ENCODE data around the gene SLC25A34. TPM values are rescaled to one million over a fixed set of nuclear protein-coding genes. Genes with fewer than 3 reads are reported as not detected.

Gene SLC25A34
- polyA plus RNA-seq, 1 of the 3 experiments (the other 2 are of a cell fraction) = 1.4 TPM

DNA sequence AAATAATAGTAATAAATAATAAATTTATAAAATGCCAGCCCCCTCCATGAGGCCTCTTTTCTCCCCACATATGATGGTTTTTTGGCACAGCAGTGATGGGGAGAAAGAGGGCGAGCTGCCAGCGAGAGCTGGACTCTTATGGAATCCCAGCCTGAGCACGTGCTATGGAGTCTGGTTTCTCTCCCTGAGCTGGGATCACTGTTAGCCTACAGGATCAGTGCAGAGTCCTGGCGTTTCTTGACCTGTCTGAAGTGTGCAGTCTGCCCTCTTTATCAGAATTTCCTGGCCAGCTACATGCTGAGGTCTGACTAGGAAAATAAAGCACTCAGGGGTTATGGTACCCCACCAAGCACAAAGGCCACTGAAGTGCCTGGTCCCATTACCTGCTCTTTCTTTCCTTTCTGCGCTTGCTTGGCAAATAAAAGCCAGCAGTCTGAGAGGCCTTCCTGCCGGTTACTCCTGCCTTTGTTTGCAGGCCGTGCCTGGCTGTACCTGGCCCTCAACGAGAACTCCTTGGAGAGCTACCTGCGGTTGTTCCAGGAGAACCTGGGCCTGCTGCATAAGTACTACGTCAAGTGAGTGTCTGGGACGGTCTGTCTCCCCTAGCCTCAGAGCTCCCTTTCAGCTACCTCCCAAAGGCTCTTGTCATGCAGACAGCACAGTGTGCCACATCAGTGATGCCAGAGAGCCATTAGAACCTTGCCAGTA is 18.5 kb upstream of the SLC25A34 start:
- Histone ChIP-seq H3K9me2 (no peaks in the 10 kb centered on the region), H2AFZ (ENCODE audit: low read depth) (no peak overlapping the region), H3K36me3 (replicated peaks in 1 of 2; ENCODE audit: control insufficient read depth in 1 of 2, insufficient read depth in 2 of 2, low read length in 1 of 2) (peaks cover 4 to 43% of the 10 kb centered on the region in 2 experiments), H3K79me2 (ENCODE audit: insufficient read depth) (peaks cover 25% of the 10 kb centered on the region; the same call in 1 of the 2 replicates), H3K9ac (no peak overlapping the region), H3K9me3 (no peaks in the 10 kb centered on the region), H3K4me3 (ENCODE audit: low read depth in 2 of 2, low read length in 1 of 2) (no peak overlapping the region), H3K4me2 (no peak overlapping the region), H3F3A (replicated peaks; ENCODE audit: insufficient read depth) (no peaks in the 10 kb centered on the region), H3K27me3 (ENCODE audit: insufficient read depth) (no peaks in the 10 kb centered on the region), H3K4me1 (ENCODE audit: control insufficient read depth in 1 of 2, insufficient read depth in 2 of 2, low read depth in 1 of 2, low read length in 1 of 2) (no peaks in the 10 kb centered on the region), H3K27ac (ENCODE audit: low read depth in 2 of 2, low read length in 1 of 2) (no peak overlapping the region), H4K20me1 (ENCODE audit: insufficient read depth) (peaks cover 9% of the 10 kb centered on the region; the same call in 1 of the 2 replicates)
- TF ChIP-seq RCOR1 (IDR thresholded peaks at IDR 0.05; ENCODE audit: low read length) (no peak), NRF1 (IDR thresholded peaks at IDR 0.05; ENCODE audit: low read depth, low read length) (no peak), TAF1 (IDR thresholded peaks at IDR 0.05; ENCODE audit: borderline replicate concordance, low read depth, low read length) (no peak), RXRA (IDR thresholded peaks at IDR 0.05; ENCODE audit: borderline replicate concordance, low read depth) (no peak), FOXM1 (IDR thresholded peaks at IDR 0.05; ENCODE audit: low read depth) (no peak), MXI1 (IDR thresholded peaks at IDR 0.05; ENCODE audit: low read depth, low read length) (no peak), CHD2 (IDR thresholded peaks at IDR 0.05; ENCODE audit: low read length, partially characterized antibody) (no peak), FOSL2 (IDR thresholded peaks at IDR 0.05; ENCODE audit: borderline replicate concordance, low read depth) (no peak)
- TF ChIP-seq, protein P1, sequence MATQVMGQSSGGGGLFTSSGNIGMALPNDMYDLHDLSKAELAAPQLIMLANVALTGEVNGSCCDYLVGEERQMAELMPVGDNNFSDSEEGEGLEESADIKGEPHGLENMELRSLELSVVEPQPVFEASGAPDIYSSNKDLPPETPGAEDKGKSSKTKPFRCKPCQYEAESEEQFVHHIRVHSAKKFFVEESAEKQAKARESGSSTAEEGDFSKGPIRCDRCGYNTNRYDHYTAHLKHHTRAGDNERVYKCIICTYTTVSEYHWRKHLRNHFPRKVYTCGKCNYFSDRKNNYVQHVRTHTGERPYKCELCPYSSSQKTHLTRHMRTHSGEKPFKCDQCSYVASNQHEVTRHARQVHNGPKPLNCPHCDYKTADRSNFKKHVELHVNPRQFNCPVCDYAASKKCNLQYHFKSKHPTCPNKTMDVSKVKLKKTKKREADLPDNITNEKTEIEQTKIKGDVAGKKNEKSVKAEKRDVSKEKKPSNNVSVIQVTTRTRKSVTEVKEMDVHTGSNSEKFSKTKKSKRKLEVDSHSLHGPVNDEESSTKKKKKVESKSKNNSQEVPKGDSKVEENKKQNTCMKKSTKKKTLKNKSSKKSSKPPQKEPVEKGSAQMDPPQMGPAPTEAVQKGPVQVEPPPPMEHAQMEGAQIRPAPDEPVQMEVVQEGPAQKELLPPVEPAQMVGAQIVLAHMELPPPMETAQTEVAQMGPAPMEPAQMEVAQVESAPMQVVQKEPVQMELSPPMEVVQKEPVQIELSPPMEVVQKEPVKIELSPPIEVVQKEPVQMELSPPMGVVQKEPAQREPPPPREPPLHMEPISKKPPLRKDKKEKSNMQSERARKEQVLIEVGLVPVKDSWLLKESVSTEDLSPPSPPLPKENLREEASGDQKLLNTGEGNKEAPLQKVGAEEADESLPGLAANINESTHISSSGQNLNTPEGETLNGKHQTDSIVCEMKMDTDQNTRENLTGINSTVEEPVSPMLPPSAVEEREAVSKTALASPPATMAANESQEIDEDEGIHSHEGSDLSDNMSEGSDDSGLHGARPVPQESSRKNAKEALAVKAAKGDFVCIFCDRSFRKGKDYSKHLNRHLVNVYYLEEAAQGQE (IDR thresholded peaks at IDR 0.05; ENCODE audit: low read depth, low read length) = no peak
- ChIA-PET POLR2A (interaction anchor here (0.7 kb wide), 1 partner anchor 178 kb away, joined by 4 read pairs; no protein-coding TSS in a partner anchor), CTCF (interaction anchor here (1.2 kb wide), 2 partner anchors 10 to 74 kb away, joined by 3 to 4 read pairs; no protein-coding TSS in a partner anchor)
- 98% methylated on average over 11 of the region's 11 CpGs for WGBS (ENCODE audit: low lambda C conversion rate)
- DNase-seq = no peak

DNA sequence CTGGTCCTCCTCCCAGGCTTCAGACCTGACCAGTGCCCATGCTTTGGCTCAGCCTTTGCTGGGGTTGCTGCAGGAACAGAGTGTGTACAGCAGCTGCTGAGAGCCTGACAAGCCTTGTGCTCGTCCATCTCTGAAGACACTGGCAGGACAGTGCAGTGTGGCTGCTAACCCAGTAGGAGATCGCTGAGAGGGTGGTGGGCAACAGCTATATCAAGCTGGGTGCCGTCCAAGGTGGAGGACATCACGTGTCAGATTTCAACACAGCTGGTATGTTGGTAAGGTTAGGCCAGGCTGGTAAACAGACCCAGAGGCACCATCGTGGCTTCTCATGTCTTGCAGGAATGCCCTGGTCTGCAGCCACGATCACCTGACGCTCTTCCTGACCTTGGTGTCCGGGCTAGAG is 17.9 kb upstream of the SLC25A34 start:
- Histone ChIP-seq H3K4me2 (no peak overlapping the region), H3K9ac (no peak overlapping the region), H3K9me2 (no peaks in the 10 kb centered on the region), H3K4me3 (ENCODE audit: low read depth in 2 of 2, low read length in 1 of 2) (no peak overlapping the region), H3K4me1 (ENCODE audit: control insufficient read depth in 1 of 2, insufficient read depth in 2 of 2, low read depth in 1 of 2, low read length in 1 of 2) (no peaks in the 10 kb centered on the region), H3K27me3 (ENCODE audit: insufficient read depth) (no peaks in the 10 kb centered on the region), H4K20me1 (ENCODE audit: insufficient read depth) (peaks cover 9% of the 10 kb centered on the region; the same call in 1 of the 2 replicates), H3K79me2 (ENCODE audit: insufficient read depth) (peaks cover 18% of the 10 kb centered on the region; the same call in 1 of the 2 replicates), H3K27ac (ENCODE audit: low read depth in 2 of 2, low read length in 1 of 2) (no peak overlapping the region), H3F3A (replicated peaks; ENCODE audit: insufficient read depth) (no peaks in the 10 kb centered on the region), H3K36me3 (replicated peaks in 1 of 2; ENCODE audit: control insufficient read depth in 1 of 2, insufficient read depth in 2 of 2, low read length in 1 of 2) (peaks cover 4 to 47% of the 10 kb centered on the region in 2 experiments), H2AFZ (ENCODE audit: low read depth) (no peak overlapping the region), H3K9me3 (no peaks in the 10 kb centered on the region)
- WGBS (ENCODE audit: low lambda C conversion rate) = 90% methylated on average over 8 of the region's 8 CpGs
- no peak for DNase-seq
- CTCF ChIA-PET = interaction anchor here (1.2 kb wide), 2 partner anchors 23 to 74 kb away, joined by 4 read pairs; no protein-coding TSS in a partner anchor
- POLR2A ChIA-PET = interaction anchor here (0.7 kb wide), 1 partner anchor 179 kb away, joined by 4 read pairs; no protein-coding TSS in a partner anchor
- TF ChIP-seq, protein P2, sequence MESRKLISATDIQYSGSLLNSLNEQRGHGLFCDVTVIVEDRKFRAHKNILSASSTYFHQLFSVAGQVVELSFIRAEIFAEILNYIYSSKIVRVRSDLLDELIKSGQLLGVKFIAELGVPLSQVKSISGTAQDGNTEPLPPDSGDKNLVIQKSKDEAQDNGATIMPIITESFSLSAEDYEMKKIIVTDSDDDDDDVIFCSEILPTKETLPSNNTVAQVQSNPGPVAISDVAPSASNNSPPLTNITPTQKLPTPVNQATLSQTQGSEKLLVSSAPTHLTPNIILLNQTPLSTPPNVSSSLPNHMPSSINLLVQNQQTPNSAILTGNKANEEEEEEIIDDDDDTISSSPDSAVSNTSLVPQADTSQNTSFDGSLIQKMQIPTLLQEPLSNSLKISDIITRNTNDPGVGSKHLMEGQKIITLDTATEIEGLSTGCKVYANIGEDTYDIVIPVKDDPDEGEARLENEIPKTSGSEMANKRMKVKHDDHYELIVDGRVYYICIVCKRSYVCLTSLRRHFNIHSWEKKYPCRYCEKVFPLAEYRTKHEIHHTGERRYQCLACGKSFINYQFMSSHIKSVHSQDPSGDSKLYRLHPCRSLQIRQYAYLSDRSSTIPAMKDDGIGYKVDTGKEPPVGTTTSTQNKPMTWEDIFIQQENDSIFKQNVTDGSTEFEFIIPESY (IDR thresholded peaks at IDR 0.05; ENCODE audit: borderline replicate concordance, low read depth) = no peak
- TF ChIP-seq RAD21 (IDR thresholded peaks at IDR 0.05; ENCODE audit: low read length) = no peak
- no peak for TF ChIP-seq JUND (IDR thresholded peaks at IDR 0.05)
- no peak for TF ChIP-seq NFIC (IDR thresholded peaks at IDR 0.05; ENCODE audit: borderline replicate concordance)
- no peak for TF ChIP-seq SIN3A (IDR thresholded peaks at IDR 0.05; ENCODE audit: borderline replicate concordance, low read depth, low read length)
- TF ChIP-seq, protein P3, sequence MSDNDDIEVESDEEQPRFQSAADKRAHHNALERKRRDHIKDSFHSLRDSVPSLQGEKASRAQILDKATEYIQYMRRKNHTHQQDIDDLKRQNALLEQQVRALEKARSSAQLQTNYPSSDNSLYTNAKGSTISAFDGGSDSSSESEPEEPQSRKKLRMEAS (IDR thresholded peaks at IDR 0.05; ENCODE audit: low read depth) = no peak
- TF ChIP-seq EZH2phosphoT487 (IDR thresholded peaks at IDR 0.05; ENCODE audit: borderline replicate concordance, low read depth) = no peak
- no peak for TF ChIP-seq TCF12 (IDR thresholded peaks at IDR 0.05)
- no peak for TF ChIP-seq FOSL2 (IDR thresholded peaks at IDR 0.05; ENCODE audit: borderline replicate concordance, low read depth)
- TF ChIP-seq, protein P1 (IDR thresholded peaks at IDR 0.05; ENCODE audit: low read depth, low read length) = no peak

Data from SK-N-SH (cell line).